Calu3 (cell line): ENCODE results near the gene KRT83. TPM values are rescaled to one million over a fixed set of nuclear protein-coding genes. Genes with fewer than 3 reads are reported as not detected.

Source experiments
- BruUV-seq: library from RNA; stranded (reverse); fragments of 400-500 nt; replicated peaks from 2 replicates; lab custom pipeline; 2021; lab: Mats Ljungman, UMichigan
- CTCF ChIA-PET: fragments of 300-600 bp; sonication (Branson Sonifier 250); formaldehyde crosslinking; loops from one replicate; lab custom pipeline; 2022; ENCODE audit warnings: antibody characterized with exemption; lab: Charles Lee
- DNase-seq: peaks from one replicate; pipeline ENCODE4 v3.0.0; 2022
- H3K27ac Mint-ChIP-seq: one replicate; pipeline ENCODE4 v1.8.0; 2022; ENCODE audit warnings: mixed read lengths; ENCODE audit not compliant: unreplicated experiment
- H3K27me3 Mint-ChIP-seq: one replicate; pipeline ENCODE4 v1.8.0; 2022; ENCODE audit warnings: mixed read lengths; ENCODE audit not compliant: unreplicated experiment
- H3K36me3 Mint-ChIP-seq: one replicate; pipeline ENCODE4 v1.8.0; 2022; ENCODE audit warnings: mild to moderate bottlenecking, moderate library complexity, mixed read lengths; ENCODE audit not compliant: insufficient read depth, unreplicated experiment
- H3K4me1 Mint-ChIP-seq: one replicate; pipeline ENCODE4 v1.8.0; 2022; ENCODE audit warnings: mild to moderate bottlenecking, low read depth, mixed read lengths; ENCODE audit not compliant: unreplicated experiment
- H3K4me3 Mint-ChIP-seq: one replicate; pipeline ENCODE4 v1.8.0; 2022; ENCODE audit warnings: mild to moderate bottlenecking, low read depth, moderate library complexity, mixed read lengths; ENCODE audit not compliant: unreplicated experiment
- H3K9me3 Mint-ChIP-seq: one replicate; pipeline ENCODE4 v1.8.0; 2022; ENCODE audit warnings: low read depth, mixed read lengths; ENCODE audit not compliant: unreplicated experiment
- intact Hi-C: fragments of 100-400 bp; cut with micrococcal nuclease; formaldehyde crosslinking; loops from one replicate; pipeline ENCODE4 v1.10.0; 2022; ENCODE audit not compliant: unreplicated experiment
- total RNA-seq: library from RNA; stranded (reverse); gene quantifications from 2 replicates; pipeline ENCODE4 v1.2.3, GENCODE V29; 2022
- TF ChIP-seq, protein P1 (sequence below): fragments of 200-600 bp; IDR thresholded peaks from one replicate; pipeline ENCODE4 v1.8.0; 2022; ENCODE audit warnings: antibody characterized with exemption; ENCODE audit not compliant: unreplicated experiment

KRT83 gene
- total RNA-seq, 1 experiment from 2014 or later = not detected

DNA sequence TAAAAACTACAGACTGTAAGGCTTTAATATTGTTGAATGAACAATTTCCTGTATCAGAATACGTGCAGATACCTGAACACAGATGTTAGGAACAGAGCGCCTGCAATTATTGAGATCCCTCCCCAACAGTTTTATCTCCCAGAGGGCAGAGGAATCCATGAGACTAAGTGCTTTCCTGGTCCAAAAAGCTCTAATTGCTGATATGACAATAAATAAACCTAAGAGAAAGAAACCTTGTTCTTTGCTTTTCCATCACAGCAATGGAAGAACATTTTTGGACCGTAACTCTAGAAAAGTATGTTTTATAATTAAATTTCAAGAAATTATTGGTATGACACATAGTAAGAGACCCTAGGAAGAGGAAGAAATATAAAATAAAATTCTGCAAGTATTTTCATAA is 13.0 kb upstream of the KRT83 start:
- CTCF ChIA-PET = no interaction called here
- Mint-ChIP-seq H3K36me3 (no peaks in the 10 kb centered on the region), H3K27ac (no peak overlapping the region), H3K4me3 (no peak overlapping the region), H3K27me3 (peaks cover 24% of the 10 kb centered on the region), H3K4me1 (peaks cover 28% of the 10 kb centered on the region), H3K9me3 (peaks cover 3% of the 10 kb centered on the region)
- TF ChIP-seq, protein P1, sequence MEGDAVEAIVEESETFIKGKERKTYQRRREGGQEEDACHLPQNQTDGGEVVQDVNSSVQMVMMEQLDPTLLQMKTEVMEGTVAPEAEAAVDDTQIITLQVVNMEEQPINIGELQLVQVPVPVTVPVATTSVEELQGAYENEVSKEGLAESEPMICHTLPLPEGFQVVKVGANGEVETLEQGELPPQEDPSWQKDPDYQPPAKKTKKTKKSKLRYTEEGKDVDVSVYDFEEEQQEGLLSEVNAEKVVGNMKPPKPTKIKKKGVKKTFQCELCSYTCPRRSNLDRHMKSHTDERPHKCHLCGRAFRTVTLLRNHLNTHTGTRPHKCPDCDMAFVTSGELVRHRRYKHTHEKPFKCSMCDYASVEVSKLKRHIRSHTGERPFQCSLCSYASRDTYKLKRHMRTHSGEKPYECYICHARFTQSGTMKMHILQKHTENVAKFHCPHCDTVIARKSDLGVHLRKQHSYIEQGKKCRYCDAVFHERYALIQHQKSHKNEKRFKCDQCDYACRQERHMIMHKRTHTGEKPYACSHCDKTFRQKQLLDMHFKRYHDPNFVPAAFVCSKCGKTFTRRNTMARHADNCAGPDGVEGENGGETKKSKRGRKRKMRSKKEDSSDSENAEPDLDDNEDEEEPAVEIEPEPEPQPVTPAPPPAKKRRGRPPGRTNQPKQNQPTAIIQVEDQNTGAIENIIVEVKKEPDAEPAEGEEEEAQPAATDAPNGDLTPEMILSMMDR = no peak
- no peak for DNase-seq
- no TSS peak for BruUV-seq
- intact Hi-C loops = no loop called here

DNA sequence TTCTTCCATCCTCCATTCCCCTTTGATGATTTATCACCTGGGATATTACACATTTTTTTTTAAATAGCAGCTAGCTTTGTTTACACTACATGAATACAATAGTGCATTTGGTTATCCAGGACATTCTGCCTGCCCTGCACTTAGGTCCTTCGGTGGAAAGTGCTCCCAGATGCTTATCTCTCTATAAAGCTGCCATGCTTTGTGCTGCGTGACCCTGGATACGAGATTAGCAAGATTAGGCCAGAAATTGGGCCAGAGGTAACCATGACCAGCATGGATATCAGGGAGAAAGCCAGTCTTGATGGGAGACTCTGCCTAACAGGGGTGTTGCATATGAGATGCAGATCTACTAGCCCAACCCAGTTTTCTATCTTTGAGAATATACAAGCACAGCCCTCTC is 12.1 kb upstream of the KRT83 start:
- CTCF ChIA-PET = no interaction called here
- Mint-ChIP-seq H3K4me1 (peaks cover 28% of the 10 kb centered on the region), H3K27ac (no peak overlapping the region), H3K36me3 (no peaks in the 10 kb centered on the region), H3K9me3 (peaks cover 3% of the 10 kb centered on the region), H3K27me3 (peaks cover 15% of the 10 kb centered on the region), H3K4me3 (no peak overlapping the region)
- intact Hi-C loops = no loop called here
- BruUV-seq = no TSS peak
- TF ChIP-seq, protein P1 = no peak
- DNase-seq = no peak

- peaks cover 3% of the 10 kb centered on the region for H3K9me3 Mint-ChIP-seq
- no peaks in the 10 kb centered on the region for H3K36me3 Mint-ChIP-seq
- H3K27me3 Mint-ChIP-seq = peaks cover 13% of the 10 kb centered on the region
- peaks cover 35% of the 10 kb centered on the region for H3K4me1 Mint-ChIP-seq
- H3K27ac Mint-ChIP-seq = no peak overlapping the region
- H3K4me3 Mint-ChIP-seq = no peak overlapping the region
- no TSS peak for BruUV-seq
- intact Hi-C loops = no loop called here
- DNase-seq = no peak
- CTCF ChIA-PET = no interaction called here
- TF ChIP-seq, protein P1 = no peak
Observed at GRCh38 chr12:52332381-52332780, 11.2 kb upstream of the KRT83 start.

DNA sequence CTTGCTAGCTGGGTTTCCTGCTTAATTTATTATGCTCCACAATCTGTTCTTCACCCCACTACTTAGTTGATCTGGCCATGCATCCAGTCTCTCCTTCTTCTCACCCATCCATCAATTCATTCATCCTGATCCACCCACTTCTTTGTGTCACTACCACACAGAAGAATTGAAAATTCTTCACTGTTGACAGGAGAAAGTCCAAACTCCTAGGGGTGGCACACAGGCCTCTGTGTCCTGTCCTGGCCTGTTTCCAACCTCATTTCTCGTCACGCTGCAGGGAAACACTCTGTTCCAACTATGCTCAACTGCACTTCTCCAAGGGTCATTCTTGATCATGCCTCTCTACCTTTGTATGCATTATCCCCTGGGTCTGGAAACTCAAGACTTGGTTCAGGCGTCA is 10.6 kb upstream of the KRT83 start:
- intact Hi-C loops = no loop called here
- H3K36me3 Mint-ChIP-seq = no peaks in the 10 kb centered on the region
- CTCF ChIA-PET = no interaction called here
- no peak overlapping the region for H3K4me3 Mint-ChIP-seq
- TF ChIP-seq, protein P1 = no peak
- H3K27me3 Mint-ChIP-seq = peaks cover 13% of the 10 kb centered on the region
- DNase-seq = no peak
- H3K9me3 Mint-ChIP-seq = peaks cover 3% of the 10 kb centered on the region
- no peak overlapping the region for H3K27ac Mint-ChIP-seq
- H3K4me1 Mint-ChIP-seq = peaks cover 37% of the 10 kb centered on the region
- no TSS peak for BruUV-seq

- Mint-ChIP-seq H3K4me3 (no peak overlapping the region), H3K4me1 (peaks cover 32% of the 10 kb centered on the region), H3K9me3 (peaks cover 3% of the 10 kb centered on the region), H3K36me3 (no peaks in the 10 kb centered on the region), H3K27ac (no peak overlapping the region), H3K27me3 (peaks cover 13% of the 10 kb centered on the region)
- CTCF ChIA-PET = no interaction called here
- BruUV-seq = no TSS peak
- no peak for DNase-seq
- intact Hi-C loops = no loop called here
- TF ChIP-seq, protein P1 = no peak
Observed at GRCh38 chr12:52331039-52331438, 9.8 kb upstream of the KRT83 start.
